HPDE6-E6E7 (cell line): Measurements from ENCODE around the gene PRR5L.

Experiments
- DNase-seq: peaks from one replicate; pipeline ENCODE4 v3.0.0; 2011; ENCODE audit warnings: missing footprints; ENCODE audit errors: extremely low spot score

The PRR5L gene

DNA sequence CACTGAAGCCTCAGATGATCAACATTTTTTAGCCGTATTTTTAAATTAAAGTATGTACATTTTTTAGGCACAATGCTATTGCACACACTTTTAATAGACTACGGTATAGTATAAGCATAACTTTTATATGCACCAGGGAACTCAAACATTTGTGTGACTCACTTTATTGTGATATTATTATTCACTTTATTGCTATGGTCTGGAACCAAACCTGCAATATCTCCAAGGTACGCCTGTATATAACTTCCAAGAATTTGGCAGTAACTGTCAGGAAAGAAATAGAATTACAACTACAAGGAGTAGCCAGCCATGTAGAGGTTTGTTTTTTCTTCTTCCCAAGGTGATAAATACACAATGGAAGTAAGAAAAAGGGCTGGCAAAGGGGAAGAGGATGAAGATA is 62.3 kb downstream of the PRR5L start:
- no peak for DNase-seq

DNA sequence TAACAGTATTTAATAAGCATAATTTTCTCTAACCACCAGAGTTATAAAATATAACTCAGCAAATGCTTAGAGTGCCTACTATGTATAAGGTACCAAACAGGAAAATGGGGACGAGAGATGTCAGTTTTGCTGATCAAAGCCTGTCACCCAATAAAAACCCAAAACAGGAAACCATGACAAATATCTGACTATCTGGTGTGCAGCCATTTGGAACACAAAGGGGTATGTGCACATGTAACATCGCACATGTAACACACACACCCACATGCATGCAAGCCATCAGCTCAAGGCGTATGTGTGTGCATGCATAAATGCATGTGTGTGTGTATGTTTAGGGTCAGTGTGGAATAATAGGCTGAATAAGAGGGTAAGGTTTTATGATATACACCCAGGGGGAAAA is 64.2 kb downstream of the PRR5L start:
- no peak for DNase-seq

- no peak for DNase-seq
Measured at GRCh38 chr11:36360826-36361415, 64.8 kb downstream of the PRR5L start.

- DNase-seq = no peak
Measured at GRCh38 chr11:36361472-36361871, 65.4 kb downstream of the PRR5L start.

DNA sequence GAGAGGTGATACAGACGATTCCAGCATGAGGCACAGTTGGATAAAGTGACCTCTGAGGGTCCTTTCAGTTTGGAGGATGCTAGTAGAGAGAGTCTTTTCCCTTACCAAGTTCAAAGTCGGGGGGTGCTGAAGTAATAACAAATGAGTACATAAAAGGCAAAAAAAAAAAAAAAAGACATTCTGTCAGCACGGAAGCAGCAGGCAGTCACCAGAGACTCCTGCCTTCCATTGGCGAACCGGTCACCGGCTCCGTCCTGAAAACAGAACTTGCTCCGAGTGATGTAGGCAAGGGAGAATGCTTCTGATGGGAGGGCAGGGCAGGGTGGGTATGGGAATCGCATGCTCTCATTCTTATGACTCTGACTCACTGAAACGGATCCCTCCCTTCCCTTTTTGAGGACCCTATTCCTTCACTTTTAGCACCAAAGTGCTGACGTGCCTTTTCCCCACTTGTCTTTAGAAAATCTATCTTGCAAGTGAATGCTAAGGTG is 65.9 kb downstream of the PRR5L start:
- DNase-seq = peak; percentile 51

GRCh38 chr11:36362902-36363301 is 66.8 kb downstream of the PRR5L start:
- DNase-seq = no peak

- peak; percentile 49 for DNase-seq
Measured at GRCh38 chr11:36363361-36364268, 67.5 kb downstream of the PRR5L start.

- DNase-seq = no peak
Measured at GRCh38 chr11:36364551-36365325, 68.7 kb downstream of the PRR5L start.

DNA sequence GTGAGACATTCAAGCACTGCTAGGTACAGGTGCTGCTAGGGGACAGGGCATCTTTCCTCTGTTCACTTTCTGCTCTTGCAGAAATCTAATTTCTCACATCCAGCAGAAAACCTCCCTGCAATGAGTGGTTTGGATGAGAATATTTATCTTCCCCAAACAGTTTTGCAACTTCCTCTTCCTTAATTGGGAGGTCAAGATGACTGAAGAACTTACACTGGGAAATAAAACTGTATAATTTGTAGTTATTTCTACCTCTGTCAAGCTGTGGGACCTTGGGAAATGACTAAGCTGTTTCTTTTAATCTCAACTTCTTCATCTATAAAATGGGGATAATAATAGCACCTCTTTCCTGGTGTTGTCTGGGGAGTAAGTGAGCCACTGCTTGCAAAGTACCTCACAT is 69.8 kb downstream of the PRR5L start:
- DNase-seq = no peak

GRCh38 chr11:36367806-36368680 is 72.0 kb downstream of the PRR5L start:
- DNase-seq = no peak

DNA sequence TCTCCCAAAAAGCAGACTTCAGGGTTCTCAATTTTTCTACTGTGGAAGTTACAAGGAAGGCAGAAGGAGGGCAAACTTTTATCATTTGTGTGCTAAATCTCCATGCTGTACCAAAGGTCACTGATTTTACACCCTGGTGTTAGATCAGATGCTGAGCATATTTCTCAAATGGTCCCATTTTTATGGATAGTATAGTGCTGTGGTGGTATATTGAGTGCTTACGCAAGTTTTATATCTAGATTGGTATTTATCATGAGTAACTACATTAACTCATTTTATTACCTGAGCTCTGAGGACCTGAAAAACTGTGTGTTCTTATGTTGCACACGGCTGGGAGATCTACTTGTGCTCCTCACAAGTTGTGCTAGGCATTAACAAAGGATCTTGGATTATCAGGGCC is 75.1 kb downstream of the PRR5L start:
- DNase-seq = no peak

GRCh38 chr11:36371590-36371989 is 75.5 kb downstream of the PRR5L start:
- DNase-seq = no peak

GRCh38 chr11:36372101-36372771 is 76.1 kb downstream of the PRR5L start:
- no peak for DNase-seq

DNA sequence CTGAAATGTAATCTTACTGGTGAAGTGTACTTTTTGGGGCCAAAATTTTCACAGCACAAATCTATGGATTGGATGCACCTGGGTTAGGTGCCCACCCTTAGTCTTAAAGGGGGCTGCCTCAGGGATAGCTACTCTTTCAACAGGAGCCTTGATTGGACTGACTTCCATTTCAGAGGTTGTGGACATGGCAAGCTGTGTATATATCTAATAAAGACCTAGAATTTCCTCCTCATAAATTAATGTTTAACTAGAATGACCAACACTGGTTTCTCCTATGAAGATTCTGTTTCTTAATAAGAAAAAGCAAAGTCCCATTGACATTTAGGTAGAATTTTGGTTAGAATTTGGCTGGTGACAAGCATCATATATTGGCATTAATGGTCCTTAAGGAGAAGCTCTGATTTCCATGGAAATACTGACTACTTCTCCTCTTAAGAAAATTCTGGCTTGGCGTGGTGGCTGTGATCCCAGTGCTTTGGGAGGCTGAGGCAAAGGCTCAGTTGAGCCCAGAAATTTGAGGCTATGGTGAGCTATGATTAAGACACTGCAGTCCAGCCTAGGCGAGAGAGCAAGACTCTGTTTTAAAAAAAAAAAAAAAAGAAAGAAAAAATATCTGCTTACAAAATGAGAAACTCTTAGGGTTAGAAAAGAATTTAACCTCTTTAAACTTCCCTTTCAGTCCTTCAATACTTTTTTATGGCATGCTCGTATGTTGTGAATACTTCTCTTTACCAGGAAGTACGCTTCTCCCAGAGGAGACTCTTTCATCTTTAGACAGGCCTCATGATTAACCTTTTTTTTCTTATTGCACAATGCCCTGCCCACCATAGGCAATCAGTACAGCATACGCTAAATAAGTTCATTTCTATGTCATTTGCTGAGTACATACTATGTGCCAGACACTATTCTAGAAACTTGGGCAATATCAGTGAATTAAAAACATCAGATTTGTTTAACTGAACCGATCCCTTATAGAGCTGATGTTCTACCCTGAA is 77.2 kb downstream of the PRR5L start:
- no peak for DNase-seq

DNA sequence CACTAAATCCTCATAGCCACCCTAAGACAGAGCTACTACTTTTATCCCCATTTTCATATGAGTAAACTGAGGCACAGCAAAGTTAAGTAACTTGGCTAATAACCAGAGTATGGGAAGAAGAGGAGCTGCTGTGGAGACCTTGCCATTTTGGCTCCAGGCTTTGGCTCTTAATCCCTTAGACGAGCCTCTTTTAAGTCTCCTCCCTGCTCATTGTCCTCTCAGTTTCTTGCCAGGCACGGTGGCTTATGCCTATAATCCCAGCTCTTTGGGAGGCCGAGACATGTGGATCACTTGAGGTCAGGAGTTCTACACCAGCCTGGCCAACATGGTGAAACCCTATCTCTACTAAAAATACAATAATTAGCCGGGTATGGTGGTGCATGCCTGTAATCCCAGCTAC is 78.6 kb downstream of the PRR5L start:
- DNase-seq = no peak

DNA sequence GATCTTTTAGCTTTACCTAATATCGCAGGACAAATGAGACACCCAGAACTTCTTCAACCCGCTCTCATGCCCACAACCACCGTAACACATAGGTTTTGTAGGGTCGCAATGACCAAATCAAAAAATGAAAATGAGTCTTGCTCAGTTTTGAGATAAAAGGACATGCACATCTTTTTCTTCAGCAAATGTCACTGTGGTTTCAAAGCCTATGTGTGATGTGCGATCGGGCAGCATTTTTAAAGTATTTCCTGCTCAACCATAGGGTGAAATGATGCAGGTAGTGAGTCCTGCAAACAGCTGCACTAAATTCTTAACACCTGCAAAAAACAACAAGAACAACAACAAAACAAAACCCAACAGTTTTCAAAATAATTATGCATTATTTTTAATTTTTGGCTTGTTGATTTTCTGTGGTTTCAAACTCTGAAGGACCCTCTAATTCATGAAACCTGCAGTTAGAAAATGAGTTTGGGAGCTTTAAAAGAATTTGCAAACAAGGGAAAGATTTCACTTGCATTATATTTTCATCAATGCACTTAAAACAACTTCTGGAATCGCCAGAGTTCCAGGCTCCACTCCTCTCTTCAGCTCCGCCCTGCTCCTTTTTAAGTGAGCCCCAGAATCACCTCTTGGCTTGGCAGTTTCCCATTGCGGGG is 79.4 kb downstream of the PRR5L start:
- no peak for DNase-seq

- no peak for DNase-seq
Measured at GRCh38 chr11:36376009-36376887, 80.2 kb downstream of the PRR5L start.
